CD4-positive, alpha-beta T cell (primary cell): ENCODE data around the gene INSL3. TPM values are rescaled to one million over a fixed set of nuclear protein-coding genes. Genes with fewer than 3 reads are reported as not detected.

Source experiments
- ATAC-seq: fragments of 200-7000 bp; cut with Tn5 transposase; one replicate; pipeline ENCODE4 v1.10.0; 2022; ENCODE audit warnings: mild to moderate bottlenecking; ENCODE audit not compliant: poor library complexity
- CTCF ChIA-PET: fragments of 350-600 bp; sonication (Branson Sonifier 250); formaldehyde crosslinking; loops from one replicate; lab custom pipeline; 2021; ENCODE audit warnings: antibody characterized with exemption, inconsistent platforms; lab: Charles Lee
- POLR2A ChIA-PET: fragments of 350-600 bp; sonication (Branson Sonifier 250); formaldehyde crosslinking; loops from one replicate; lab custom pipeline; 2021; ENCODE audit warnings: antibody characterized with exemption, inconsistent platforms; lab: Charles Lee
- DNase-seq, 14 experiments: peaks; one replicate each; pipeline ENCODE4 v3.0.0-alpha.2; 2013 to 2020; ENCODE audit warnings: mixed read lengths in 2 of 14
- H3K27ac ChIP-seq, 2 donors: one replicate each; pipeline versions ENCODE4 v1.5.1 to v1.7.0; 2013; ENCODE audit warnings: low read length in 2 of 2, low read depth in 1 of 2, mild to moderate bottlenecking in 1 of 2
- H3K27me3 ChIP-seq, 2 experiments: 1 replicate in 1 of 2; 2 replicates in 1 of 2; pipeline versions ENCODE4 v1.6.1 to v1.7.0; 2013; ENCODE audit warnings: low read length in 2 of 2, control low read depth in 1 of 2, mild to moderate bottlenecking in 1 of 2, moderate library complexity in 1 of 2; ENCODE audit not compliant: insufficient read depth in 2 of 2, control insufficient read depth in 1 of 2
- H3K36me3 ChIP-seq: one replicate; pipeline ENCODE4 v1.6.1; 2013; ENCODE audit warnings: low read length, control low read depth; ENCODE audit not compliant: insufficient read depth
- H3K4me1 ChIP-seq: one replicate; pipeline ENCODE4 v1.6.1; 2013; ENCODE audit warnings: low read length, control low read depth; ENCODE audit not compliant: insufficient read depth
- H3K4me3 ChIP-seq: one replicate; pipeline ENCODE4 v1.5.1; 2013; ENCODE audit warnings: mild to moderate bottlenecking, low read length, moderate library complexity
- H3K9me3 ChIP-seq, 2 experiments: 1 replicate in 1 of 2; 2 replicates in 1 of 2; pipeline versions ENCODE4 v1.6.1 to v1.7.0; 2013; ENCODE audit warnings: low read length in 2 of 2, mild to moderate bottlenecking in 2 of 2, control low read depth in 1 of 2, moderate library complexity in 1 of 2; ENCODE audit not compliant: control insufficient read depth in 1 of 2, insufficient read depth in 1 of 2
- H3K27ac Mint-ChIP-seq: one replicate; pipeline ENCODE4 v1.8.0; 2020; ENCODE audit warnings: mixed read lengths
- H3K27me3 Mint-ChIP-seq: one replicate; pipeline ENCODE4 v1.8.0; 2021; ENCODE audit warnings: mixed read lengths
- H3K36me3 Mint-ChIP-seq: one replicate; pipeline ENCODE4 v1.8.0; 2021; ENCODE audit warnings: low read depth, mixed read lengths
- H3K4me1 Mint-ChIP-seq: one replicate; pipeline ENCODE4 v1.8.0; 2021; ENCODE audit warnings: low read depth, mixed read lengths
- H3K4me3 Mint-ChIP-seq: one replicate; pipeline ENCODE4 v1.8.0; 2020; ENCODE audit warnings: mild to moderate bottlenecking, mixed read lengths
- H3K9me3 Mint-ChIP-seq: one replicate; pipeline ENCODE4 v1.8.0; 2020; ENCODE audit warnings: mixed read lengths
- intact Hi-C, 2 experiments: fragments of 100-400 bp; cut with DNase I in 1 of 2; cut with micrococcal nuclease in 1 of 2; formaldehyde crosslinking; loops; one replicate each; pipeline versions ENCODE4 v1.15.1 to v1.9.0; 2023 to 2025; cut with DNase I, micrococcal nuclease
- total RNA-seq, 174 experiments: library from RNA in 2 of 174; stranded (reverse) in 2 of 174; gene quantifications; one replicate each; pipeline ENCODE4 v1.2.3 and lab custom pipeline; 2021 to 2026
- TF ChIP-seq, protein P1 (sequence below): fragments of 200-600 bp; IDR thresholded peaks from one replicate; pipeline ENCODE4 v1.8.0; 2022; ENCODE audit warnings: antibody characterized with exemption, mild to moderate bottlenecking

The INSL3 gene
- total RNA-seq, 2 experiments from 2014 or later: 7.2 to 7.6 TPM

DNA sequence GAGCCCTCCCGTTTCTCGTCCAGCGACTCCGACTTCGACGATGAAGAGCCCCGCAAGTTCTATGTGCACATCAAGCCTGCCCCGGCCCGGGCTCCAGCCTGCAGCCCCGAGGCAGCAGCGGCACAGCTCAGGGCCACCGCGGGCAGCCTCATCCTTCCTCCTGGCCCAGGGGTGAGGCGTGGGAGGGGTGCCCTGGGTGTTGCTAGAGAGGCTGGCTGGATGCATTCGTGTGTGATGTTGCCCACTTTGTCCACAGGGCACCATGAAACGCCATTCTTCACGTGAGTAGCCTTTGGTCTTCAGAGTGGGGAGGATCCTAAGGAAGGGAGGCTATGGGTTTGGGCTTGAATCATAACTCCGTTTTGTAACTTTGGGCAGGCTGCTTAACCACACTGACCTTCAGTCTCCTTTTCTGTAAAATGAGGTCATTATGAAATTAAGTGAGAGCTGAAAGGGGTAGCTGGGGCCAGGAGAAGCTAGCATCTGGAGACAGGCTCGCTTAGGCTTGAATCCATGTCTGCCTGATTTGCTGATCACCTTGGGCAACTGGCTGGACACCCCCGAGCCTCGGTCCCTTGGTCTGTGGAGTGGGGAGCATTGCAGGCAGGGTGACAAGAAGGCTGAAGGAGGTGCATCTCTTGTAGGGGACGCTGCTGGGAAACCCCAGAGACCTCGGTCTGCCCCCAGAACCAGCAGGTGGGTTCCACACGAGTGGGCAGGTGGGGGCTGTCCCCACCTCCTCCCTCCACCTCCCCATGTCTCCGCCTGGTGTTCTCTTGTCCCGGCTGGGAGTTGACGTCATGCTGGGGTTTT lies 45.1 kb downstream of the INSL3 start:
- Mint-ChIP-seq H3K36me3 (peaks cover 76% of the 10 kb centered on the region), H3K27me3 (no peaks in the 10 kb centered on the region), H3K4me3 (no peak overlapping the region), H3K27ac (no peak overlapping the region), H3K4me1 (no peaks in the 10 kb centered on the region), H3K9me3 (no peaks in the 10 kb centered on the region)
- ATAC-seq: no peak
- no peak overlapping the region for H3K4me3 ChIP-seq
- H3K27ac ChIP-seq: no peak overlapping the region
- TF ChIP-seq, protein P1, sequence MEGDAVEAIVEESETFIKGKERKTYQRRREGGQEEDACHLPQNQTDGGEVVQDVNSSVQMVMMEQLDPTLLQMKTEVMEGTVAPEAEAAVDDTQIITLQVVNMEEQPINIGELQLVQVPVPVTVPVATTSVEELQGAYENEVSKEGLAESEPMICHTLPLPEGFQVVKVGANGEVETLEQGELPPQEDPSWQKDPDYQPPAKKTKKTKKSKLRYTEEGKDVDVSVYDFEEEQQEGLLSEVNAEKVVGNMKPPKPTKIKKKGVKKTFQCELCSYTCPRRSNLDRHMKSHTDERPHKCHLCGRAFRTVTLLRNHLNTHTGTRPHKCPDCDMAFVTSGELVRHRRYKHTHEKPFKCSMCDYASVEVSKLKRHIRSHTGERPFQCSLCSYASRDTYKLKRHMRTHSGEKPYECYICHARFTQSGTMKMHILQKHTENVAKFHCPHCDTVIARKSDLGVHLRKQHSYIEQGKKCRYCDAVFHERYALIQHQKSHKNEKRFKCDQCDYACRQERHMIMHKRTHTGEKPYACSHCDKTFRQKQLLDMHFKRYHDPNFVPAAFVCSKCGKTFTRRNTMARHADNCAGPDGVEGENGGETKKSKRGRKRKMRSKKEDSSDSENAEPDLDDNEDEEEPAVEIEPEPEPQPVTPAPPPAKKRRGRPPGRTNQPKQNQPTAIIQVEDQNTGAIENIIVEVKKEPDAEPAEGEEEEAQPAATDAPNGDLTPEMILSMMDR: no peak
- peaks cover 48% of the 10 kb centered on the region for H3K36me3 ChIP-seq
- CTCF ChIA-PET: interaction anchor here (1.9 kb wide), 1 partner anchor 80 kb away, joined by 4 read pairs; no protein-coding TSS in a partner anchor
- intact Hi-C loops: loop anchor here in 1 of 2 experiments (2.0 kb wide), 1 partner anchor 71 kb away; no protein-coding TSS in a partner anchor
- no peaks in the 10 kb centered on the region for H3K9me3 ChIP-seq
- DNase-seq: no peak
- POLR2A ChIA-PET: interaction anchor here (0.6 to 1.2 kb wide), 2 partner anchors 83 to 156 kb away, joined by 3 to 4 read pairs; partner anchors contain the start of gene CCDC124
- H3K4me1 ChIP-seq: no peaks in the 10 kb centered on the region
- H3K27me3 ChIP-seq: no peaks in the 10 kb centered on the region

DNA sequence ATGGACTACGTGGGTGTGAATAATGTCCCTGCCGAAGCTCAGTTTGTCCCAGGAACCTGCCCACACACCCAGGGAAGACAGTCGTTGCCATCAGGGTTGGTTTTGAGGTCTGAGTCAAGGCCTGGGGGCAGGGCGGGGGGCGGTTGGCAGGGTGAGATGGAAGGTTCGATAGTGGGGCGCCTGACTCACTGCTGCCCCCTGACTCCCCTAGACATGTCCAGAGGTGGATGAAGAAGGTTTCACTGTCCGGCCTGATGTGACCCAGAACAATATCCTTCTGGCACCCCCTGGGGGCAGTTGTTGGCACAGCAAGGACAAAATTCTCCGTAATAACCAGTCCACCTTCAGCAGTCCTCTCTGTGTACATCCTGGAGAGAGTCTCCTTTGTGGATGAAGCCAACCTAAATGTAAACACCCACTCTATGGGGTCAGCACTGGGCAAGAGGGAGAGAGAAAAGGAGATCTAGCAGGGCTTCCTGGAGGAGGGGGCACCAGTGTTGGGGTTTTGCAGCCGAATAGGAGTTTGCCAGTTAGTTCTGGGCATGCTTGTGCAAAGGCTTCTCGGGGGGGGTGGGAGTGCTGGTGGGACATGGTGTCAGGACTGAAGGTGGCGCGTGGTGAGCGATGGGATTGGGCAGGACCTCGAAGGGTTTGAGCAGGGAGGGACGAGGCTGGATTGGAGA lies 45.9 kb downstream of the INSL3 start:
- Histone ChIP-seq H3K4me1 (no peaks in the 10 kb centered on the region), H3K36me3 (peaks cover 51% of the 10 kb centered on the region), H3K27me3 (no peaks in the 10 kb centered on the region), H3K9me3 (no peaks in the 10 kb centered on the region), H3K27ac (no peak overlapping the region), H3K4me3 (no peak overlapping the region)
- CTCF ChIA-PET: interaction anchor here (1.9 kb wide), 1 partner anchor 80 kb away, joined by 4 read pairs; no protein-coding TSS in a partner anchor
- Mint-ChIP-seq H3K27me3 (no peaks in the 10 kb centered on the region), H3K27ac (peak overlapping the region; percentile 38), H3K36me3 (peaks cover 80% of the 10 kb centered on the region), H3K4me3 (no peak overlapping the region), H3K9me3 (no peaks in the 10 kb centered on the region), H3K4me1 (no peaks in the 10 kb centered on the region)
- intact Hi-C loops: loop anchor here in 1 of 2 experiments (2.0 kb wide), 1 partner anchor 71 kb away; no protein-coding TSS in a partner anchor
- POLR2A ChIA-PET: interaction anchor here (0.6 to 1.5 kb wide), 3 partner anchors 28 to 157 kb away, joined by 3 to 4 read pairs (median 4); partner anchors contain the start of gene CCDC124
- DNase-seq: peak in 9 of 14 experiments; percentile 19 to 60 (median 40)
- ATAC-seq: no peak
- TF ChIP-seq, protein P1: peak; percentile 67

DNA sequence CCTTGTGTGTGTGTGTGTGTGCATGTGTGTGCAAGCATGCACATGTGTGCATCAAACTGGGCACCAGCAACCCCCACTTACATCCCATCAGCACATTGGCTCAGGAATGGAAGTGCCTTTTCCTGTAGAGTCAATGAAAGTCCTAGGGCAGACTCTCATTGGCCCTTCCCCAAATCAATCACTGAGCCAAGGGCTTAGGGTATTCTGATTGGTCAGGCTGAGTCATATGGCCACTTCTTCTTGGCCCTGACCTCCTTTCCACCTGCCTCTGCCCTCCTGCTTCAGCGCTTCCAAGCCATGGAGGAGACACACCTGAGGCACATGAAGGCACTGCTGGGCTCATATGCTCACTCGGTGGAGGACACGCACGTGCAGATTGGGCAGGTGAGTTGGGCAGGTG lies 49.1 kb downstream of the INSL3 start:
- Mint-ChIP-seq H3K9me3 (no peaks in the 10 kb centered on the region), H3K36me3 (peaks cover 84% of the 10 kb centered on the region), H3K27ac (no peak overlapping the region), H3K27me3 (no peaks in the 10 kb centered on the region), H3K4me3 (no peak overlapping the region), H3K4me1 (no peaks in the 10 kb centered on the region)
- Histone ChIP-seq H3K36me3 (peaks cover 72% of the 10 kb centered on the region), H3K27ac (no peak overlapping the region), H3K4me1 (no peaks in the 10 kb centered on the region), H3K4me3 (no peak overlapping the region), H3K9me3 (no peaks in the 10 kb centered on the region), H3K27me3 (no peaks in the 10 kb centered on the region)
- ATAC-seq: no peak
- intact Hi-C loops: loop anchor here in 1 of 2 experiments (1.0 kb wide), 1 partner anchor 11 kb away; no protein-coding TSS in a partner anchor
- ChIA-PET POLR2A (no interaction called here), CTCF (no interaction called here)
- TF ChIP-seq, protein P1: no peak
- DNase-seq: no peak
